Measurements from ENCODE around the gene PHOX2A. TPM values are rescaled to one million over a fixed set of nuclear protein-coding genes. Genes with fewer than 3 reads are reported as not detected.
A peak's percentile ranks its signal among the peaks of the same experiment; 100 is the strongest.

The PHOX2A gene
- total RNA-seq, 4 donors from 2014 or later: not detected

DNA sequence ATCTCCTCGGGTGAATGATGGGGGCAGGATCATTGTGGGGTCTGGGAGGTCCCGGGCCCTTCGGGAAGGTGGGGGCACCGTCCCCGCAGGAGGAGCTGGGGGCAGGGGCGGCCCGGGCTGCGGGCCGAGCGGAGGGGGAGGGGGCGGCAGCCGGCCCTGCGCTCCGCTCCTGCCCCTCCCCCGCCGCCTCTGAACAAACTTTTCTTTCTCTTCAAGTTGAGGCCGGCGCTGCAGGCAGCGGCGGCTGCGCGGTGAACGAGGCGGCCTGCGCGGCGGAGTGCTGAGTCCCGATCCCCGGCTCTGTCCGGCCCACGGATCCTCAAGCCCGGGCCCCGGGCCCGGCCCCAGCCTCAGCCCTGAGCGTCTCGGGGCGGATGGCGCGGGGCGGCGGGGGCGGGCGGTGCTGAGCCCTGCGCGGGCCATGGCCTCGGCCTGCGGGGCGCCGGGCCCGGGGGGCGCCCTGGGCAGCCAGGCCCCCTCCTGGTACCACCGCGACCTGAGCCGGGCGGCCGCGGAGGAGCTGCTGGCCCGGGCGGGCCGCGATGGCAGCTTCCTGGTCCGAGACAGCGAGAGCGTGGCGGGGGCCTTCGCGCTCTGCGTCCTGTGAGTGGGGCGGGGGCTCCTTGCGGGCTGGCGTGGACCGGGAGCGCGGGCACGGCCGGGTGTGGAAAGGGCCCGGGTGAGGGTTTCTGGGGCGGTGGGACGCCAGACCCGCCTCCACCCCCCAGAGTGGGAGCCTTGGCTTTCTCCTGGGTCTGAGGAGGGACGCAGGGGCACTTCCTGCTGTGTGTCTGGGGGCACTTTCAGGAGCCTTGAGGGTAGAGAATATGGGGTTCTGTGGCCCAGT lies 19.2 kb downstream of the PHOX2A start, which contains the start of gene INPPL1:
INPPL1 (plus strand) TSS at position 204 of the 847 bp plus-strand sequence; CDS start at position 422, 218 bp downstream.
- Histone ChIP-seq H3K4me1 (peaks cover 0 to 15% of the 10 kb centered on the region in 2 donors), H3K4me3 (peak within 1 kb of the TSS; percentile 86 to 94), H3K36me3 (no peaks in the 10 kb centered on the region), H3K27me3 (no peaks in the 10 kb centered on the region), H3K9me3 (no peaks in the 10 kb centered on the region), H3K27ac (peak within 1 kb of the TSS; percentile 94 to 99)
- intact Hi-C loops (cut with DNase I; ENCODE audit: low total_unique reads): no loop called here
- DNase-seq: peak; percentile 57 to 63
- TF ChIP-seq, protein P1, sequence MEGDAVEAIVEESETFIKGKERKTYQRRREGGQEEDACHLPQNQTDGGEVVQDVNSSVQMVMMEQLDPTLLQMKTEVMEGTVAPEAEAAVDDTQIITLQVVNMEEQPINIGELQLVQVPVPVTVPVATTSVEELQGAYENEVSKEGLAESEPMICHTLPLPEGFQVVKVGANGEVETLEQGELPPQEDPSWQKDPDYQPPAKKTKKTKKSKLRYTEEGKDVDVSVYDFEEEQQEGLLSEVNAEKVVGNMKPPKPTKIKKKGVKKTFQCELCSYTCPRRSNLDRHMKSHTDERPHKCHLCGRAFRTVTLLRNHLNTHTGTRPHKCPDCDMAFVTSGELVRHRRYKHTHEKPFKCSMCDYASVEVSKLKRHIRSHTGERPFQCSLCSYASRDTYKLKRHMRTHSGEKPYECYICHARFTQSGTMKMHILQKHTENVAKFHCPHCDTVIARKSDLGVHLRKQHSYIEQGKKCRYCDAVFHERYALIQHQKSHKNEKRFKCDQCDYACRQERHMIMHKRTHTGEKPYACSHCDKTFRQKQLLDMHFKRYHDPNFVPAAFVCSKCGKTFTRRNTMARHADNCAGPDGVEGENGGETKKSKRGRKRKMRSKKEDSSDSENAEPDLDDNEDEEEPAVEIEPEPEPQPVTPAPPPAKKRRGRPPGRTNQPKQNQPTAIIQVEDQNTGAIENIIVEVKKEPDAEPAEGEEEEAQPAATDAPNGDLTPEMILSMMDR (IDR thresholded peaks at IDR 0.05): no peak
- TF ChIP-seq POLR2A (IDR thresholded peaks at IDR 0.05): peak in 1 of 2 donors; percentile 15

DNA sequence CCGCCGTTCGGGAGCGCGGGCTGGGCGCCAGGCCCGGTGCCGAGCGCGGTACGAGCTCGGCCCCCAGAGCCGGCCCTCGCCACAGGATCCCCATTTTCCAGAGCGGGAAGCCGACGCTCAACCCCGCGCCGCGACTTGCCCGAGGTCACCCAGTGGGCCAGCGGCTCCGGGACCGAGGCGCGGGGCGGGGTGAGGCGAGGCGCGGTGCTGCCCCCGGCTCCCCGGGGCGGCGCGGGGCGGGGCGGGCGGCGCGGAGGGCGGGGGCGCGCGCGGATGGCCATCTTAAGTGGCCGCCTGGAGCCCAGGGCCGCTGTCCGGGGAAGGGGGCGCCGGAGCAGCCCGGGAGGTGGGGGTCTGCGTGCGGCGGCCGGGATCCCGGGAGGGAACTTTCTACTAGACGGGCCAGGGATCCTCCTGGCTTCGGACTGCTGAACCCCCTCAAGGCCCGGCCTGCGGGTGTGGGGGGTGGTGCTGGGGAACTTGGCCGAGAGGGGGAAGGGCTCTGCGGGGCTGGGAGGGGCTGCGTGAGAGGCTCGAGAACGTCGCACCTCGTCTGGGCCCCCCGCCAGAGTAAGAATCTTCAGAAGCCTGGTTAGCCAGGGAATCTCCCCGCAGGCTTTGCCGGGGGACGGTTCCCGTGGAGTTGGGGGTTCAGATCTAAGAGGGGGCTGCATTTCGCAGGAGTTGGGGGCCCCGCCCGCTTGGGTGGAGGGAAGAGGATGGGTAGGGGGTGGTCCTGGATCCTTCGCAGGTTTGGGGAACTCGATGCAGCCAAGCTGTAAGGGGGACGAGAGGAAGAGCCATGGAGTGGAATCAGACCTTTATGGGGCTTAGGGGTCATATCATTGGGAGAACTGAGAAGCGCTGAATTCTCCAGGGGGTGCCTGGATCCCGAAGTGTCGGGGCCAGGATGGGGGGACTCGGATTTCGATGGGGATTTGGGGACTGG lies 20.1 kb downstream of the PHOX2A start:
- Histone ChIP-seq H3K4me1 (peaks cover 0 to 15% of the 10 kb centered on the region in 2 donors), H3K9me3 (no peaks in the 10 kb centered on the region), H3K27me3 (no peaks in the 10 kb centered on the region), H3K27ac (peak overlapping the region; percentile 94 to 99), H3K4me3 (peak overlapping the region; percentile 86 to 94), H3K36me3 (no peaks in the 10 kb centered on the region)
- peak in 1 of 2 donors; percentile 6 for TF ChIP-seq POLR2A (IDR thresholded peaks at IDR 0.05)
- TF ChIP-seq, protein P1 (IDR thresholded peaks at IDR 0.05): peak in 2 of 4 experiments; percentile 4 to 9
- intact Hi-C loops (cut with DNase I; ENCODE audit: low total_unique reads): no loop called here
- peak; percentile 82 to 85 for DNase-seq

DNA sequence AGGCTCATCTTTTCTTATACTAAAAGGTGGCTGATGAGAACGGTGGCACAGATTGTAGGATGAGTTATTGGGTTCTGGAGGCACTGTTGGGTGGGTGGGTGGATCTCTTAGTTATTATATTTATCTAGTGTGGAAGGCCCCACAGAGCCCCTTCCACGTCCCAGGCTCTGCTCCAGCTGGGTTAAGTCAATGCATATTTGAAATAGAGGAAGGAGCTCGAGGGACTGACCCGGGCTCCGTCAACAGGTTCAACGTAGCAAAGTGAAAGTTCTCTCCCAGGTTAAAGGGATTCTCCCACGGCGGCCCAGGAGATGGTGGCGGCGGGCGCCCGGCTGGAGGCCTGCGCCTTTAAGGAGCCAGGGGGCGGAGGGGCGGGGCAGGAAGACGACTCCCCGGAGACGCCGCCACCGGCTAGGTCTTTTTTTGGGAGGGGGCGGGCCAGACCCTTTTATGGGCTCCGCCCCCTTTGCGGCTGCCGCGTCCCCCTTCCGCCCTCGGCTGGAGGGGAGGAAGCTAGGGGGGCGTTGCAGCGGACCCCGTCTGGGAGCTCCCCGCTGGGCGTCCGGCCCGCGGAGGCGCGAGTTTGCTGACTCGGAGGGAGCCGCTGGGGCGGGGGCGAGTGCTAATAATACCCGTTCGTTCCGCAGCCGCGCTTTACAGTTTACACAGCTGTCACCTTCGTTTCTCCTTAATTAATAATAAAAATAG lies 20.9 kb downstream of the PHOX2A start:
- Histone ChIP-seq H3K27me3 (no peaks in the 10 kb centered on the region), H3K9me3 (no peaks in the 10 kb centered on the region), H3K4me1 (peaks cover 0 to 15% of the 10 kb centered on the region in 2 donors), H3K27ac (peak overlapping the region; percentile 94 to 99), H3K4me3 (peak overlapping the region; percentile 86 to 94), H3K36me3 (no peaks in the 10 kb centered on the region)
- intact Hi-C loops (cut with DNase I; ENCODE audit: low total_unique reads): no loop called here
- TF ChIP-seq POLR2A (IDR thresholded peaks at IDR 0.05): peak; percentile 54 to 70
- TF ChIP-seq, protein P1 (IDR thresholded peaks at IDR 0.05): peak; percentile 26 to 53 (median 38)
- peak; percentile 94 to 96 for DNase-seq

DNA sequence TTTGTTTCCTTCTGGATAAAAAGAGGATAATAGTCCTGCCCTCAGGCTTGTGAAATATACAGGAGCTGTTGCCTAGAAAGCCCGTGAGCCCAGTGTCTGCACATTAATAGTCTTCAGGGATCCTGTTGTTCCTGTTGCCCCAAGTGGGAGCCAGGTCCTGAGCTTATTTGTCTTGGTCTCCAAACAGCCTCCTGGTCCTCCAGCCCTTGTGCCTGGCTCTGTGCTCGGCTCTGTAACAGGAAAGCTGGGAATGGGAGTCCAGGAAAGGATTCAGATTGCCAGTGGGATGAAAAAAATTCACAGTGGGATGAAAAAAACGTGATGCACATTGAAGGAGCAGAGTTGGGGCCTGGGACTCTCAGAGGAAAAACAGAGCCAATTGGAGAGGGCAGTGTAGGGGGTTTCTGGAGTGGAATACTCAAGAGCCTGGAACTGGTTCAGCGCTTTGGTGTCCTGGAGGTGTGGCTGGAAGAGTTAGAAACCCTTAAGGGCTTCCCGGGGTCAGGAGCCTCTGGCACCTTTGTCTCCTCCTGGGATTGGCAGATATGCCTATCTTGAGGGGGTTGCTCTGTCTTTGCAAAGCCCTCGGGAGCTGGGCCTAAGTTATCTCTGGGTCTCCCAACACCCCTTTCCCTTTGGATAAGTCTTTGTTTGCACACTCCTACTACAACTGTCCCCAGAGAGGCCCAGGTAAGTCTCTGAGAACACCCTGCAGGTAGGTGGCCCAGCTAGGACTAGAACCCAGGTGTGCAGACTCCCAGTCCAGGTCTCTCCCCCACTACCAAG lies 21.7 kb downstream of the PHOX2A start:
- TF ChIP-seq, protein P1 (IDR thresholded peaks at IDR 0.05): no peak
- no peak for TF ChIP-seq POLR2A (IDR thresholded peaks at IDR 0.05)
- intact Hi-C loops (cut with DNase I; ENCODE audit: low total_unique reads): no loop called here

More for the DNA sequence above, 21.7 kb downstream of the PHOX2A start:
- Histone ChIP-seq H3K9me3 (no peaks in the 10 kb centered on the region), H3K4me1 (peaks cover 0 to 15% of the 10 kb centered on the region in 2 donors), H3K27ac (peak overlapping the region; percentile 94 to 99), H3K27me3 (no peaks in the 10 kb centered on the region), H3K36me3 (no peaks in the 10 kb centered on the region), H3K4me3 (peak overlapping the region; percentile 86 to 94)
- peak in 1 of 2 donors; percentile 19 for DNase-seq

Data from uterus (tissue), 4 donors.